GM23338 (cell line): ENCODE data around the gene ZNF148. TPM values are rescaled to one million over a fixed set of nuclear protein-coding genes. Genes with fewer than 3 reads are reported as not detected.

Experiments used
- ATAC-seq: fragments of 200-7000 bp; cut with Tn5 transposase; 3 replicates; pipeline ENCODE4 v1.9.1; 2020
- DNase-seq: peaks from one replicate; pipeline ENCODE4 v3.0.0-alpha.2; 2015; ENCODE audit warnings: low spot score
- H2AFZ ChIP-seq: fragments of 200-600 bp; sonication (generic); 2 replicates; pipeline ENCODE4 v1.8.0; 2016; ENCODE audit warnings: antibody characterized with exemption, mild to moderate bottlenecking, moderate library complexity
- H3F3A ChIP-seq: fragments of 200-600 bp; sonication (generic); replicated peaks from 2 replicates; pipeline ENCODE4 v1.8.0; 2017; ENCODE audit warnings: antibody characterized with exemption, mixed run types, low read depth
- H3K27ac ChIP-seq: fragments of 200-600 bp; sonication (generic); 2 replicates; pipeline ENCODE4 v1.6.1; 2016; ENCODE audit warnings: low read depth
- H3K27me3 ChIP-seq: fragments of 200-600 bp; sonication (generic); 2 replicates; pipeline ENCODE4 v1.8.0; 2016; ENCODE audit warnings: mild to moderate bottlenecking, mixed run types, moderate library complexity; ENCODE audit not compliant: insufficient read depth
- H3K36me3 ChIP-seq: fragments of 200-600 bp; sonication (generic); 2 replicates; pipeline ENCODE4 v1.8.0; 2016; ENCODE audit warnings: mild to moderate bottlenecking; ENCODE audit not compliant: insufficient read depth
- H3K4me1 ChIP-seq: fragments of 200-600 bp; sonication (generic); 2 replicates; pipeline ENCODE4 v1.8.0; 2016; ENCODE audit warnings: mild to moderate bottlenecking, moderate library complexity; ENCODE audit not compliant: insufficient read depth
- H3K4me2 ChIP-seq: fragments of 200-600 bp; sonication (generic); 2 replicates; pipeline ENCODE4 v1.7.1; 2017; ENCODE audit warnings: mixed run types
- H3K4me3 ChIP-seq: fragments of 200-600 bp; sonication (generic); 2 replicates; pipeline ENCODE4 v1.6.1; 2016; ENCODE audit warnings: mixed run types
- H3K79me2 ChIP-seq: fragments of 200-600 bp; sonication (generic); replicated peaks from 2 replicates; pipeline ENCODE4 v1.8.0; 2017; ENCODE audit warnings: mild to moderate bottlenecking; ENCODE audit not compliant: insufficient read depth
- H3K9me2 ChIP-seq: fragments of 200-600 bp; sonication (generic); 2 replicates; pipeline ENCODE4 v1.8.0; 2017; ENCODE audit not compliant: insufficient read depth
- H4K20me1 ChIP-seq: fragments of 200-600 bp; sonication (generic); replicated peaks from 2 replicates; pipeline ENCODE4 v1.8.0; 2017; ENCODE audit warnings: mild to moderate bottlenecking; ENCODE audit not compliant: insufficient read depth
- H3K27ac Mint-ChIP-seq: 2 replicates; pipeline ENCODE4 v1.8.0; 2020; ENCODE audit warnings: inconsistent platforms, mild to moderate bottlenecking, moderate library complexity, mixed read lengths
- H3K27me3 Mint-ChIP-seq: 3 replicates; pipeline ENCODE4 v1.8.0; 2022; ENCODE audit warnings: low read depth, mild to moderate bottlenecking, moderate library complexity, mixed read lengths, inconsistent platforms; ENCODE audit not compliant: insufficient read depth, poor library complexity
- H3K36me3 Mint-ChIP-seq: 3 replicates; pipeline ENCODE4 v1.8.0; 2021; ENCODE audit warnings: low read depth, mild to moderate bottlenecking, inconsistent platforms, moderate library complexity, mixed read lengths
- H3K4me1 Mint-ChIP-seq: 3 replicates; pipeline ENCODE4 v1.8.0; 2020; ENCODE audit warnings: mild to moderate bottlenecking, inconsistent platforms, mixed read lengths
- H3K4me3 Mint-ChIP-seq: 3 replicates; pipeline ENCODE4 v1.8.0; 2021; ENCODE audit warnings: moderate library complexity, mild to moderate bottlenecking, inconsistent platforms, mixed read lengths
- H3K9me3 Mint-ChIP-seq: 3 replicates; pipeline ENCODE4 v1.8.0; 2020; ENCODE audit warnings: moderate library complexity, mild to moderate bottlenecking, inconsistent platforms, mixed read lengths
- CREB1 ChIP-seq: fragments of 250-450 bp; sonication (Bioruptor Pico); IDR thresholded peaks from 2 replicates; pipeline ENCODE4 v1.5.0; 2020; ENCODE audit warnings: low read depth, mild to moderate bottlenecking, moderate library complexity
- CTCF ChIP-seq, 2 experiments: fragments of 200-600 bp in 1 of 2; sonication (generic) in 1 of 2; conservative IDR thresholded peaks; 2 replicates each; pipeline versions ENCODE4 v1.5.1 to v1.6.1; 2016 to 2017; ENCODE audit warnings: antibody characterized with exemption in 2 of 2, low read depth in 2 of 2, mild to moderate bottlenecking in 2 of 2, moderate library complexity in 1 of 2
- ETS1 ChIP-seq: IDR thresholded peaks from 2 replicates; pipeline ENCODE4 v1.6.1; 2016; ENCODE audit warnings: antibody characterized with exemption
- EZH2 ChIP-seq: fragments of 200-600 bp; sonication (generic); IDR thresholded peaks from one replicate; pipeline ENCODE4 v1.8.0; 2017; ENCODE audit warnings: antibody characterized with exemption, mild to moderate bottlenecking, low read depth; ENCODE audit not compliant: unreplicated experiment
- EZH2phosphoT487 ChIP-seq: fragments of 200-600 bp; sonication (generic); IDR thresholded peaks from one replicate; pipeline ENCODE4 v1.8.1; 2018; ENCODE audit warnings: antibody characterized with exemption; ENCODE audit not compliant: unreplicated experiment
- JUNB ChIP-seq: IDR thresholded peaks from one replicate; pipeline ENCODE4 v1.6.1; 2016; ENCODE audit warnings: antibody characterized with exemption; ENCODE audit not compliant: unreplicated experiment
- NANOG ChIP-seq: IDR thresholded peaks from 2 replicates; pipeline ENCODE4 v1.6.1; 2016; ENCODE audit warnings: antibody characterized with exemption, borderline replicate concordance
- POLR2AphosphoS5 ChIP-seq: IDR thresholded peaks from 2 replicates; pipeline ENCODE4 v1.6.1; 2016; ENCODE audit warnings: antibody characterized with exemption, low read depth
- REST ChIP-seq: IDR thresholded peaks from one replicate; pipeline ENCODE4 v1.6.1; 2018; ENCODE audit warnings: antibody characterized with exemption; ENCODE audit not compliant: unreplicated experiment
- STAT1 ChIP-seq: IDR thresholded peaks from one replicate; pipeline ENCODE4 v1.6.1; 2016; ENCODE audit warnings: antibody characterized with exemption; ENCODE audit not compliant: unreplicated experiment
- ZNF114 ChIP-seq: fragments of 250-450 bp; sonication (Bioruptor Pico); IDR thresholded peaks from 2 replicates; pipeline ENCODE4 v1.5.0; 2020; ENCODE audit warnings: mild to moderate bottlenecking, moderate library complexity
- ZNF331 ChIP-seq: fragments of 250-450 bp; sonication (Bioruptor Pico); IDR thresholded peaks from 2 replicates; pipeline ENCODE4 v1.5.0; 2020; ENCODE audit warnings: low read depth, mild to moderate bottlenecking, moderate library complexity
- ZNF462 ChIP-seq: fragments of 250-450 bp; sonication (Bioruptor Pico); IDR thresholded peaks from 2 replicates; pipeline ENCODE4 v1.5.0; 2020; ENCODE audit warnings: mild to moderate bottlenecking, moderate library complexity
- polyA plus RNA-seq: library from polyadenylated mRNA; unstranded; fragments of >200 nt; fragmentation: Nextera tagmentation; extraction: Ambion mirVana; gene quantifications from 2 replicates; pipeline ENCODE4 v1.2.1, GENCODE V29; 2016
- total RNA-seq: library from RNA; depleted of rRNA; stranded (reverse); fragments of >200 nt; shearing (Covaris generic); gene quantifications from 2 replicates; pipeline ENCODE4 v1.2.3, GENCODE V29; 2014

ZNF148 gene
- total and polyA plus RNA-seq, 2 experiments from 2014 or later = 13.9 to 16.9 TPM

GRCh38 chr3:125212091-125212508 lies 163.0 kb downstream of the ZNF148 start:
- H3K4me1 Mint-ChIP-seq = peaks cover 26% of the 10 kb centered on the region
- H3K4me2 ChIP-seq = peak overlapping the region; percentile 92
- peaks cover 15% of the 10 kb centered on the region for H3K27me3 ChIP-seq
- no peaks in the 10 kb centered on the region for H3K9me3 Mint-ChIP-seq
- no peaks in the 10 kb centered on the region for H3K36me3 Mint-ChIP-seq
- ATAC-seq = peak; percentile 81
- peak overlapping the region; percentile 75 for H3K4me3 Mint-ChIP-seq
- H3F3A ChIP-seq = no peaks in the 10 kb centered on the region
- peak overlapping the region; percentile 75 for H3K4me3 ChIP-seq
- no peak for TF ChIP-seq ZNF114
- no peak for TF ChIP-seq ZNF462 (CRISPR knock-in tag)
- no peak for TF ChIP-seq POLR2AphosphoS5
- TF ChIP-seq EZH2 = no peak
- no peak for TF ChIP-seq CTCF (conservative IDR thresholded peaks at IDR 0.05; ENCODE audit: low read depth in 2 of 2)
- no peak for TF ChIP-seq CREB1 (CRISPR knock-in tag)
- no peak for TF ChIP-seq ETS1
- no peak for TF ChIP-seq EZH2phosphoT487
- TF ChIP-seq NANOG = no peak
- no peak for TF ChIP-seq JUNB
- TF ChIP-seq REST = no peak
- no peak for TF ChIP-seq ZNF331 (CRISPR knock-in tag)
- no peak for TF ChIP-seq STAT1
- no peak overlapping the region for H3K27ac Mint-ChIP-seq
- H3K4me1 ChIP-seq = peaks cover 18% of the 10 kb centered on the region
- peaks cover 8% of the 10 kb centered on the region for H3K27me3 Mint-ChIP-seq
- peak overlapping the region; percentile 94 for H2AFZ ChIP-seq
- H4K20me1 ChIP-seq = no peaks in the 10 kb centered on the region
- no peaks in the 10 kb centered on the region for H3K79me2 ChIP-seq
- H3K27ac ChIP-seq = no peak overlapping the region
- H3K9me2 ChIP-seq = no peaks in the 10 kb centered on the region
- no peaks in the 10 kb centered on the region for H3K36me3 ChIP-seq
- DNase-seq = peak; percentile 82
